ENCODE results near the gene PSMD6. TPM values are rescaled to one million over a fixed set of nuclear protein-coding genes. Genes with fewer than 3 reads are reported as not detected.

The PSMD6 gene
- total and polyA plus RNA-seq, 9 of the 15 experiments (the other 6 are each of a cell fraction or from before 2014, with no cell fraction given) = 78.2 to 133 (median 113) TPM

DNA sequence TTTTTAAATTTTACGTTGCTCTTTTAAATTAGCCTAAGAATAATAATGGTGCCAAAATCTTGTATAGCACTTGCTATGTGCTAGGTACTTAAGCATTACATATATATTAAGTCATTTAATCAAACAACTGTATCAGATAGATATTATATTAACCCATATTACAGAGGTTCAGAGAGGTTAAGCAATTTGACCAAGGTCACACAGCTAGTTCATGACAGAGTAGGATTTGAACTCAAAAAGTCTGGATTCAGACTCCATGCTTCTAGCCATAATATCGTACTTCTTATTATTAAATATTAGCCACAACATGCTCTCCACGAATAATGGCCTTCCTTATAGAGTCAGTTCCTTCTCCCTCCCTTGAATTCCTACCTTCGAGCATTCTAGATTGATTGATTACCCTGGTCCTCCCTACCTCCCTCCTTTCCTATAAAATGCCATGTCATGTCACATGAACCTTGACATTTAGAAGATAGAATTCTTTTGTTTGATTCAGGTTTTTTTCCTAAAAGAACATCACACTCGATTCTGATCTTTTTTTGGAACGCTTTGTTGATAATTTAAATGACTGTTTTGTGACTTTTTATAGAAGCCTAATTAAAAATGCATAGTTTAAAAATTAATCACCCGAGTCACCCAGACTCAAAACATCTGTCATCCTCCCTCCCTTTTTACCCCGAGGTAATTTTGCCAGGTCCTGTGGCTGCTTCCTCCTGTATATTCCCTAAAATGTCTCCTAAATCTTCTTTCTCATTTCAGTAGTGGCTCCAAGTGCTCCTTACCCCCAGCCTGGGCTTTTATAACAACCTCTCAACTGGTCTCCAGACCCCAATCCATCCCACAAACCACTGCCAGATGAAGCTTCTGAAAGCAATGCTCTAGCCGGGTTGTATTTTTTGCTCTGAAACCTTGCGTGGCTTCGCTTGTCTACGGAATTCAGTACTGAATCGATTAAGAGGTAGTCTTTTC is 8.5 kb upstream of the PSMD6 start:
- ChIA-PET POLR2A (interaction anchor here (0.6 kb wide), 1 partner anchor 662 kb away, joined by 3 read pairs; no protein-coding TSS in a partner anchor), CTCF (ENCODE audit: low intra/inter-chr PET ratio) (interaction anchor here (0.8 to 1.3 kb wide), 4 partner anchors 135 to 453 kb away, joined by 3 to 7 read pairs (median 5); no protein-coding TSS in a partner anchor)
- Histone ChIP-seq H3K27me3 (ENCODE audit: control insufficient read depth in 2 of 2, insufficient read depth in 2 of 2, low read length in 2 of 2) (no peaks in the 10 kb centered on the region; a peak in 1 of 5 replicates), H3K36me3 (ENCODE audit: control insufficient read depth, insufficient read depth, low read length) (no peaks in the 10 kb centered on the region), H4K20me1 (replicated peaks; ENCODE audit: control insufficient read depth, insufficient read depth, low read length) (no peaks in the 10 kb centered on the region), H3K27ac (ENCODE audit: extremely low read depth, low read depth, low read length) (no peak overlapping the region), H3K9ac (ENCODE audit: insufficient read depth in 1 of 2, low read depth in 2 of 2, low read length in 2 of 2) (no peak overlapping the region), H3K9me1 (ENCODE audit: control insufficient read depth, insufficient read depth, low read length) (no peaks in the 10 kb centered on the region), H3K79me2 (ENCODE audit: control insufficient read depth, insufficient read depth, low read length) (no peaks in the 10 kb centered on the region), H2AFZ (ENCODE audit: low read depth, low read length) (0 out of 2 replicates have a peak overlapping the region, but pooled peaks have one; percentile 51), H3K9me3 (replicated peaks; ENCODE audit: control insufficient read depth, insufficient read depth, low read depth, low read length) (no peaks in the 10 kb centered on the region), H3K4me1 (replicated peaks in 1 of 2; ENCODE audit: control insufficient read depth in 2 of 2, insufficient read depth in 2 of 2, low read length in 2 of 2) (peaks cover 0 to 3% of the 10 kb centered on the region in 2 experiments; a peak in 1 of 5 replicates), H3K4me2 (ENCODE audit: insufficient read depth, low read length) (no peak overlapping the region), H3K4me3 (no peak overlapping the region)
- ATAC-seq (no peak), FAIRE-seq (no peak), DNase-seq (ENCODE audit: extremely low read depth in 1 of 4, low spot score in 3 of 4) (no peak)
- 8% methylated on average over 13 of the region's 13 CpGs for WGBS (ENCODE audit: insufficient coverage, low coverage, missing lambda C conversion rate)
- TF ChIP-seq ZFP36 (IDR thresholded peaks at IDR 0.05; ENCODE audit: low read depth, low read length, partially characterized antibody) (peak; percentile 24), U2AF1 (optimal IDR thresholded peaks at IDR 0.05; ENCODE audit: low read depth, low read length) (no peak), NFXL1 (CRISPR knock-in tag; IDR thresholded peaks at IDR 0.05) (no peak), JUNB (CRISPR knock-in tag; conservative IDR thresholded peaks at IDR 0.05) (no peak), RBM25 (IDR thresholded peaks at IDR 0.05; ENCODE audit: low read depth, low read length, severe bottlenecking) (peak; percentile 91), BCOR (IDR thresholded peaks at IDR 0.05) (peak; percentile 64)
- TF ChIP-seq, protein P1, sequence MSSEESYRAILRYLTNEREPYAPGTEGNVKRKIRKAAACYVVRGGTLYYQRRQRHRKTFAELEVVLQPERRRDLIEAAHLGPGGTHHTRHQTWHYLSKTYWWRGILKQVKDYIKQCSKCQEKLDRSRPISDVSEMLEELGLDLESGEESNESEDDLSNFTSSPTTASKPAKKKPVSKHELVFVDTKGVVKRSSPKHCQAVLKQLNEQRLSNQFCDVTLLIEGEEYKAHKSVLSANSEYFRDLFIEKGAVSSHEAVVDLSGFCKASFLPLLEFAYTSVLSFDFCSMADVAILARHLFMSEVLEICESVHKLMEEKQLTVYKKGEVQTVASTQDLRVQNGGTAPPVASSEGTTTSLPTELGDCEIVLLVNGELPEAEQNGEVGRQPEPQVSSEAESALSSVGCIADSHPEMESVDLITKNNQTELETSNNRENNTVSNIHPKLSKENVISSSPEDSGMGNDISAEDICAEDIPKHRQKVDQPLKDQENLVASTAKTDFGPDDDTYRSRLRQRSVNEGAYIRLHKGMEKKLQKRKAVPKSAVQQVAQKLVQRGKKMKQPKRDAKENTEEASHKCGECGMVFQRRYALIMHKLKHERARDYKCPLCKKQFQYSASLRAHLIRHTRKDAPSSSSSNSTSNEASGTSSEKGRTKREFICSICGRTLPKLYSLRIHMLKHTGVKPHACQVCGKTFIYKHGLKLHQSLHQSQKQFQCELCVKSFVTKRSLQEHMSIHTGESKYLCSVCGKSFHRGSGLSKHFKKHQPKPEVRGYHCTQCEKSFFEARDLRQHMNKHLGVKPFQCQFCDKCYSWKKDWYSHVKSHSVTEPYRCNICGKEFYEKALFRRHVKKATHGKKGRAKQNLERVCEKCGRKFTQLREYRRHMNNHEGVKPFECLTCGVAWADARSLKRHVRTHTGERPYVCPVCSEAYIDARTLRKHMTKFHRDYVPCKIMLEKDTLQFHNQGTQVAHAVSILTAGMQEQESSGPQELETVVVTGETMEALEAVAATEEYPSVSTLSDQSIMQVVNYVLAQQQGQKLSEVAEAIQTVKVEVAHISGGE (CRISPR knock-in tag; IDR thresholded peaks at IDR 0.05) = peak in 1 of 3 experiments; percentile 66; a peak in 1 of 6 replicates
- TF ChIP-seq, protein P2, sequence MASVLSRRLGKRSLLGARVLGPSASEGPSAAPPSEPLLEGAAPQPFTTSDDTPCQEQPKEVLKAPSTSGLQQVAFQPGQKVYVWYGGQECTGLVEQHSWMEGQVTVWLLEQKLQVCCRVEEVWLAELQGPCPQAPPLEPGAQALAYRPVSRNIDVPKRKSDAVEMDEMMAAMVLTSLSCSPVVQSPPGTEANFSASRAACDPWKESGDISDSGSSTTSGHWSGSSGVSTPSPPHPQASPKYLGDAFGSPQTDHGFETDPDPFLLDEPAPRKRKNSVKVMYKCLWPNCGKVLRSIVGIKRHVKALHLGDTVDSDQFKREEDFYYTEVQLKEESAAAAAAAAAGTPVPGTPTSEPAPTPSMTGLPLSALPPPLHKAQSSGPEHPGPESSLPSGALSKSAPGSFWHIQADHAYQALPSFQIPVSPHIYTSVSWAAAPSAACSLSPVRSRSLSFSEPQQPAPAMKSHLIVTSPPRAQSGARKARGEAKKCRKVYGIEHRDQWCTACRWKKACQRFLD (CRISPR knock-in tag; IDR thresholded peaks at IDR 0.05) = no peak
- TF ChIP-seq, protein P3, sequence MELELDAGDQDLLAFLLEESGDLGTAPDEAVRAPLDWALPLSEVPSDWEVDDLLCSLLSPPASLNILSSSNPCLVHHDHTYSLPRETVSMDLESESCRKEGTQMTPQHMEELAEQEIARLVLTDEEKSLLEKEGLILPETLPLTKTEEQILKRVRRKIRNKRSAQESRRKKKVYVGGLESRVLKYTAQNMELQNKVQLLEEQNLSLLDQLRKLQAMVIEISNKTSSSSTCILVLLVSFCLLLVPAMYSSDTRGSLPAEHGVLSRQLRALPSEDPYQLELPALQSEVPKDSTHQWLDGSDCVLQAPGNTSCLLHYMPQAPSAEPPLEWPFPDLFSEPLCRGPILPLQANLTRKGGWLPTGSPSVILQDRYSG (tag; conservative IDR thresholded peaks at IDR 0.05; ENCODE audit: low read depth) = no peak
- in situ Hi-C loops (cut with MboI) = no loop called here
- intact Hi-C loops (cut with micrococcal nuclease) = loop anchor here (2.0 to 5.0 kb wide), 2 partner anchors 367 to 430 kb away; no protein-coding TSS in a partner anchor
- no TSS peak for BruUV-seq (replicated peaks)

Measured in K562 (cell line).